Epithelial cell of esophagus (primary cell): Measurements from ENCODE around the gene FKBP5.
"Not testable (repeated sequence)": the region's sequence is repeated elsewhere in the genome, so short reads cannot be mapped to it uniquely, and the experiment has no call there.

Source experiments
- DNase-seq: peaks from one replicate; pipeline ENCODE4 v3.0.0; 2010; ENCODE audit warnings: low read depth
- H3K4me3 ChIP-seq: 2 replicates; pipeline ENCODE4 v1.5.1; 2011; ENCODE audit warnings: mild to moderate bottlenecking, low read length, control low read depth
- TF ChIP-seq, protein P1 (sequence below): IDR thresholded peaks from 2 replicates; pipeline ENCODE4 v1.5.1; 2011; ENCODE audit warnings: low read depth, mild to moderate bottlenecking, low read length, control low read depth, inconsistent platforms; ENCODE audit not compliant: insufficient read depth; ENCODE audit errors: missing control alignments

The FKBP5 gene

DNA sequence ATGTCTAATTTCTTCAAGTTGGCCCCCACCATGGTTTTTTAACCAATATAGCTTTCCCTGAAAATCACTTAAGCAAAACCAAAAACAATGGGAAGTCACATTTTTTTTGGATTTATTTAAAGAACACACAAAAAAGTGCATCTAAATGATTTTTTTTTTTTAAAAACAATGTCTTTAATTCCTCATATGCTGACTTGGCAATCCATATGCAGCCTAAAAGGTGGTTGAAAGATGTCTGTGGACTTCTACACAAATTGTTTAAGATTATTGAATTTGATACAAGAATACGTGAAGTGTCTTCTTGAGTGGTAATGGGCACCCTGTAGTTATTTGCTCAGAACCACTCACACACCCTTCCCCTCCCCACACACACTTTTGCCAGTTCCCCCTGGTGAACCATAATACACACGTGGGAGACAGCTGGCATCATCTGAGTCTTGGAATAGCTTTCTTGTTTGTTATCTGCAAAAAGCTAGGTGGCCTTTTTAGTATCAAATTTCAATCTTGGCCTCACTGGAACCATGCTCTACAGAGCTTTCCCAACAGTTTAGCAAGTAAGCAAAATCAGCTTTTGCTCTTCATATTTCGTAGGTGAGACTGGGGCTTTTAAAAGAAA is 115.1 kb downstream of the FKBP5 start:
- no peak overlapping the region for H3K4me3 ChIP-seq
- DNase-seq: no peak
- TF ChIP-seq, protein P1, sequence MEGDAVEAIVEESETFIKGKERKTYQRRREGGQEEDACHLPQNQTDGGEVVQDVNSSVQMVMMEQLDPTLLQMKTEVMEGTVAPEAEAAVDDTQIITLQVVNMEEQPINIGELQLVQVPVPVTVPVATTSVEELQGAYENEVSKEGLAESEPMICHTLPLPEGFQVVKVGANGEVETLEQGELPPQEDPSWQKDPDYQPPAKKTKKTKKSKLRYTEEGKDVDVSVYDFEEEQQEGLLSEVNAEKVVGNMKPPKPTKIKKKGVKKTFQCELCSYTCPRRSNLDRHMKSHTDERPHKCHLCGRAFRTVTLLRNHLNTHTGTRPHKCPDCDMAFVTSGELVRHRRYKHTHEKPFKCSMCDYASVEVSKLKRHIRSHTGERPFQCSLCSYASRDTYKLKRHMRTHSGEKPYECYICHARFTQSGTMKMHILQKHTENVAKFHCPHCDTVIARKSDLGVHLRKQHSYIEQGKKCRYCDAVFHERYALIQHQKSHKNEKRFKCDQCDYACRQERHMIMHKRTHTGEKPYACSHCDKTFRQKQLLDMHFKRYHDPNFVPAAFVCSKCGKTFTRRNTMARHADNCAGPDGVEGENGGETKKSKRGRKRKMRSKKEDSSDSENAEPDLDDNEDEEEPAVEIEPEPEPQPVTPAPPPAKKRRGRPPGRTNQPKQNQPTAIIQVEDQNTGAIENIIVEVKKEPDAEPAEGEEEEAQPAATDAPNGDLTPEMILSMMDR: no peak

DNA sequence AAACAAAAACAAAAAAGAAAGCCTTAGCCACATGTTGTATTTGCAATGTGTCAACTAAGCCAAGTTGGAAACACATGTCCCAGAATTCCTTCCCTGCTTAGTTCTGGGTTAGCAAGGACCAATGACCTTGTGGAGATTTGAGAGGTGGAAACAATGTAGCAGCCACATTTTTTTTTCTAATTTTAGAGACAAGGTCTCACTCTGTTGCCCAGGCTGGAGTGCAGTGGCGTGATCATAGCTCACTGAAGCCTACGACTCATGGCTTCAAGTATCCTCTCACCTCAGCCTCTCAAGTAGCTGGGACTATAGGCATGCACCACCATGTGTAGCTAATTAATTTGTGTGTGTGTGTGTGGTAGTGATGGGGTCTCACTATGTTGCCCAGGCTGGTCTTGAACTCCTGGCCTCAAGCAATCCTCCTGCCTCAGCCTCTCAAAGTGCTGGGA is 117.8 kb downstream of the FKBP5 start:
- not testable (repeated sequence) for DNase-seq, H3K4me3 ChIP-seq

DNA sequence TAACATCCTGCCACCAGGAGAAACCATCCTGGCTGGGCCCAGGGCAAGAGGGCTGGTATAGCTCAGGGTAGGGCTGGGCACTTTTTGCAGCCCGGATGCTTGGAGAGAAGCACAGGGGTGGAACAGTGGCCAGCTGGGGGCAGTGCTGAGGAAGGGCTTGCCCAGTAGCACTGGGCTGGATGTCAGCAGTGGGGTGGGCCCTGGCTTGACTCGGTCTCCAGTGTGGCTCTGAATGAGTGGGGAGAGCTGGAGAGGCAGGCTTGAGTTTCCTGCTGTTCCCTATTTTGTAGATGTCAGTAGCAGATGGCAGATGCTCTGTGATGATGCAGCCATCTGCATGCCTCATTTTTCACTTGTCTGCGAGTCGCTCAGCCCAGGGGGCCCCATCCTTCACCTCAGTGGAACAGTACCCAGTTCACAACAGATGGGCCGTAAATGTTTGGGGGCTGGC is 119.7 kb downstream of the FKBP5 start:
- TF ChIP-seq, protein P1: peak; percentile 50
- H3K4me3 ChIP-seq: no peak overlapping the region
- peak; percentile 44 for DNase-seq

DNA sequence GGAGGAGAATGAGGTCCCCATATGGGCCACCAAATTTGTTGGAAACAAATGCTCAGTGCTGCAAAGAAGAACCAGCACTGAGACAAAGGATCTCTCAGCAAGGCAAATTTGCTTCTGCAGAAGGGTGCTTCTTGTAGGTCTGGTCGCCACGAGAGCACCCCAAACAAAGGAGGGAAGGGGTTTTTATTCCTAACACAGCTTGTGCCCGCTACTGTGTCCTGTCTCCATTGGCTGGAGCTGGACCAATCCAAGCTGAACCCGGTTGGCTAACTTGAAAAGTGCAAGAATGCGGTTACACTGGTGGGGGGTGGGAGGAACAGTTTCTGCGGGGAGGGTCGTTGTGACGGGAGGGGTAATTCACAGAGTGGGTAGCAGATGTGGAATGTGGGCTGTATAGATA is 121.9 kb downstream of the FKBP5 start:
- TF ChIP-seq, protein P1: no peak
- H3K4me3 ChIP-seq: no peak overlapping the region
- no peak for DNase-seq

DNA sequence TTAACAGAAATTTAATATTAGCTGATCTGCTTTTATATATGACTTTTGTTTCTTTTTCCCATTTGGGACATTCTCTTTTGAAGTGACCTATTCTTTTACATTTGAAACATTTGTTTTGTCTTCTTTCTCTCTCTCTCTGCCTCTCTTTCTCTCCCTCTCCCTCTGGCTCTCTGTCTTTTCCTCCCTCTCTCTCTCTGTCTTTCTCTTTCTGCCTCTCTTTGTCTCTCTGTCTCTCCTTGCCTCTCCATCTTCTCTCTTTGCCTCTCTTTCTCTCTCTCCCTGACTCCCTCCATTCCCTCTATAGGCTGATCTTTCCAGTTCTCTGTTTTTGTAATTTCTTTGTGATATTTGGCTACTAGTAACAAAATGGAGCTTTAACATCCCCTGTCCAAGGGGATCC is 124.0 kb downstream of the FKBP5 start:
- DNase-seq: no peak
- no peak overlapping the region for H3K4me3 ChIP-seq
- TF ChIP-seq, protein P1: no peak

DNA sequence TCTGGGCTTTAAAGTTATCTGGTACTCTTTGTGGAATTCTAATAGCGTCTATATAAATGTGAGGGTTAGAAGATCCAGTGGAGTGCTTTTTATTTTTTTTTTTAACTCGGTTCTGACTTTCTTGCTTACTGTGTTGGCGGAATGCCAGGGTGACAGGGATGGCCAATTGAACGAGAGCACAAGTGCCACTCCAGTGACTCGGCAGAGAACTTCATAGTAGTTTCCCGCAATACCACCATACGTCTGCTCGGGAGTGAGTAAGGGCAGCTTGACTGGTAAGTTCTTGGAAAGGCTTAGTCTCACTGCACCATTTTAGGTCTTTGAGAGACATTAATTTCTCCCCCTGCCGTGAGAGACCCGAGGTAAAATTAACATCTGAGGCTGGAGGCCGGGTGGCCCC is 126.7 kb downstream of the FKBP5 start:
- no peak overlapping the region for H3K4me3 ChIP-seq
- peak; percentile 48 for DNase-seq
- TF ChIP-seq, protein P1: no peak

DNA sequence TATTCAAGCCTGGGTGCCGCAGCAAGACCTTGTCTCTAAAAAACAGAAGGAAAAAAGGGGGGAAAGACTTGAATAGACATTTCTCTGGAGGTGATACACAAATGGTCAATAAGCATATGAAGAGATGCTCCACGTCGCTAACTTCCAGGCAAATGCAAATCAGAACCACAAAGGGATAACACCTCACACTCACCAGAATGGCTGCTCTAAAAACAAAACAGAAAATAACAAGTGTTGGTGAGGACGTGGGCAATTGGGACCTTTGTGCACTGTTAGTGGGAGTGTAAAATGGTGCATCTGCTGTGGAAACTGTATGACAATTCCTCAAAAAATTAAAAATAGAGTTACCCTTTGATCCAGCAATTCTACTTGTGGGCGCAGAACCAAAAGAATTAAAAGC is 127.6 kb downstream of the FKBP5 start:
- no peak for DNase-seq
- TF ChIP-seq, protein P1: no peak

More for the DNA sequence above, 127.6 kb downstream of the FKBP5 start:
- H3K4me3 ChIP-seq: no peak overlapping the region
